Kidney (tissue), 14 donors: ENCODE data around the gene PIM1. TPM values are rescaled to one million over a fixed set of nuclear protein-coding genes. Genes with fewer than 3 reads are reported as not detected.

Experiments used
- DNase-seq, 5 donors: peaks; one replicate each; pipeline ENCODE4 v3.0.0-alpha.2; 2013 to 2020
- FAIRE-seq: peaks from 2 replicates; lab custom pipeline; 2012; peaks lifted over from hg19 to GRCh38; lab: Jason Lieb, UNC
- H3K27ac ChIP-seq, 2 donors: one replicate each; pipeline ENCODE4 v1.7.0; 2013; ENCODE audit warnings: low read depth in 2 of 2, low read length in 2 of 2, inconsistent platforms in 1 of 2
- H3K27me3 ChIP-seq: one replicate; pipeline ENCODE4 v1.7.1; 2013; ENCODE audit warnings: low read length, inconsistent platforms; ENCODE audit not compliant: control insufficient read depth, insufficient read depth
- H3K36me3 ChIP-seq, 3 donors: one replicate each; pipeline versions ENCODE4 v1.7.0 to v1.7.1; 2013; ENCODE audit warnings: low read length in 3 of 3, control low read depth in 1 of 3, inconsistent platforms in 1 of 3; ENCODE audit not compliant: insufficient read depth in 3 of 3, control insufficient read depth in 2 of 3
- H3K4me1 ChIP-seq, 3 donors: one replicate each; pipeline versions ENCODE4 v1.7.0 to v1.7.1; 2013; ENCODE audit warnings: low read length in 3 of 3, inconsistent platforms in 1 of 3, low read depth in 1 of 3; ENCODE audit not compliant: control insufficient read depth in 2 of 3, insufficient read depth in 2 of 3
- H3K4me3 ChIP-seq, 3 donors: one replicate each; pipeline versions ENCODE4 v1.7.0 to v1.8.1; 2013; ENCODE audit warnings: low read length in 3 of 3, control low read depth in 1 of 3, inconsistent platforms in 1 of 3
- H3K9ac ChIP-seq, 3 donors: one replicate each; pipeline versions ENCODE4 v1.7.0 to v1.7.1; 2013; ENCODE audit warnings: low read length in 3 of 3, control low read depth in 1 of 3, inconsistent platforms in 1 of 3
- H3K9me3 ChIP-seq, 3 donors: one replicate each; pipeline versions ENCODE4 v1.7.0 to v1.7.1; 2013; ENCODE audit warnings: low read length in 3 of 3, control low read depth in 1 of 3, inconsistent platforms in 1 of 3; ENCODE audit not compliant: control insufficient read depth in 2 of 3, insufficient read depth in 1 of 3
- CTCF ChIP-seq: IDR thresholded peaks from 3 replicates; pipeline ENCODE4 v1.5.1; 2012; ENCODE audit warnings: mild to moderate bottlenecking, moderate library complexity, borderline replicate concordance; ENCODE audit not compliant: insufficient read depth; ENCODE audit errors: extremely low read depth
- intact Hi-C: fragments of 100-400 bp; cut with DNase I; formaldehyde crosslinking; loops from one replicate; pipeline ENCODE4 v1.11.1; 2022
- polyA plus RNA-seq: library from polyadenylated mRNA; stranded (reverse); fragments of 350-450 nt; fragmentation: Illumina TruSeq; extraction: RNeasy Lipid Tissue Mini Kit (QIAGEN cat#74804); gene quantifications from one replicate; pipeline ENCODE4 v1.2.3, GENCODE V29; 2014; ENCODE audit warnings: low read depth, low replicate concordance; ENCODE audit not compliant: insufficient read depth
- total RNA-seq: library from RNA; stranded (reverse); fragmentation: NEBNext Ultra II Directional; extraction: Animal tissue kit (Norgen Biotek cat#: 25700); gene quantifications from one replicate; pipeline ENCODE4 v1.2.1, GENCODE V29; 2021
- donor health status: control.
- donor health status: control.
- donor health status: control.
- donor health status: control.
- donor health status: control.
- donor health status: DM: yes; HTN: yes; CAD: no.
- donor health status: Normal renal cell carcinoma (clear cell type).

PIM1 gene
- total and polyA plus RNA-seq, 2 donors from 2014 or later = 19.1 to 30.4 TPM

- intact Hi-C loops = no loop called here
- Histone ChIP-seq H3K27me3 (no peaks in the 10 kb centered on the region), H3K27ac (peak overlapping the region in 1 of 2 donors; percentile 75), H3K9me3 (no peaks in the 10 kb centered on the region), H3K36me3 (no peaks in the 10 kb centered on the region), H3K9ac (peak overlapping the region in 1 of 3 donors; percentile 67), H3K4me3 (no peak overlapping the region), H3K4me1 (peaks cover 0 to 34% (median 13%) of the 10 kb centered on the region in 3 donors)
- FAIRE-seq (no peak), DNase-seq (no peak)
- TF ChIP-seq CTCF = no peak
Observed at GRCh38 chr6:37131960-37132253, 38.0 kb upstream of the PIM1 start.

DNA sequence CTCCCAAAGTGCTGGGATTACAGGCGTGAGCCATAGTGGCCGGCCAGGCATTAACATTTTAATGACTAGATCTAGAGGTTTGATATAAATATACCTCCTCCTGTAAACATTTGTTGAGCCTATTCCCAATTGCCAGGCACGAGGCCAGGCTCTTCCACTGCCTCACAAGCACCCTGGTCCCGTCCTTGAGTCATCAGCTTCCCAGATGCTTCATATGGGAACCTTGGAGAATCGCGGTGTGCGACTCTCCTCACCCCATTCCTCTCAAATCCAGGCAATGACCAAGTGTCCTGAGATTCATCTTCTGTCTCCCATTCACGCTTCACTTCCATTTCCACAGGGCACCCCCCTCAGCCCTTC, 35.9 kb upstream of the PIM1 start:
- H3K4me3 ChIP-seq = no peak overlapping the region
- DNase-seq (no peak), FAIRE-seq (no peak)
- peak overlapping the region in 1 of 3 donors; percentile 62 for H3K9ac ChIP-seq
- TF ChIP-seq CTCF = no peak
- H3K9me3 ChIP-seq = no peaks in the 10 kb centered on the region
- H3K4me1 ChIP-seq = peaks cover 0 to 29% (median 20%) of the 10 kb centered on the region in 3 donors
- peak overlapping the region; percentile 90 for H3K27ac ChIP-seq
- intact Hi-C loops = no loop called here
- H3K36me3 ChIP-seq = no peaks in the 10 kb centered on the region
- H3K27me3 ChIP-seq = no peaks in the 10 kb centered on the region

DNA sequence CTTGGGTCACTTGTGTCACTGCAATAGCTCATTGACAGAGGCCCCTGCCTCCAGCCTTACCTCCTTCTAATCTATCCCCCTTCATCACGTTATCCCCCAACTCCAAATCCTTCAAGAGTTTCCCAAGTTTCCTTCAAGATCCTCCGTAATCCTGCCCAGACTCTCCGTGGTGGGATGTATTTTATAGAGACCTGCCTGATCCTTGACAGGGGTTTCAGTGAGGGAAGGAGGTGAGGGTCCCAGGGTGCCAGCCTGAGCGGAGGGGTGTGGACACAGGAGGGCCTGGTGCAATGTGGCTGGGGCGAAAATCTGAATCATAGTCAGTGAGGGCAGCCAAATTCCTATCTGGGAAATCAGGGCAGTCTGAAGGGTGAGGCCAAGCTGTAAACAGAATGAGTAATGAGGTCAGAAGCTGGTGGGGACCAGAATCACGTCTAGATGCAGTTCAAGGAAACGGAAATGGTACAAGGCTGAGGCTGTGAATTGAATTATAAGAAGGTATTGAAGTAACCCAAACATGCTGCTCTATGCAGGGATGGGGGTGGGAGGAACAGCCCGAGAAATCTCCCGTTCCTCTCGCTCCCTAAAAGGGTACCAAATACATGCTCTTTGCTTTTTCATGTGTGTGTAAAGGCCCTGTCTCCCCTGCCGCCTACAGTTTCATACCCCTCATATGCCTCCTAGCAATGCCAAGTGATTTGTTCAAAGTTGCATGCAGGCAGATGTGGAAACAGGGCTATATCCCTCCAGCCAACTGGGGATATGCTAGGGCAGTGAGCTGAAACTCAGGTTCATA, 35.4 kb upstream of the PIM1 start:
- peak overlapping the region; percentile 90 for H3K27ac ChIP-seq
- FAIRE-seq (no peak), DNase-seq (peak in 2 of 5 donors; percentile 33 to 60)
- H3K9me3 ChIP-seq = no peaks in the 10 kb centered on the region
- H3K27me3 ChIP-seq = no peaks in the 10 kb centered on the region
- intact Hi-C loops = no loop called here
- H3K9ac ChIP-seq = peak overlapping the region in 1 of 3 donors; percentile 62
- peaks cover 0 to 29% (median 20%) of the 10 kb centered on the region in 3 donors for H3K4me1 ChIP-seq
- no peak overlapping the region for H3K4me3 ChIP-seq
- no peak for TF ChIP-seq CTCF
- H3K36me3 ChIP-seq = no peaks in the 10 kb centered on the region
